GM10248 (cell line): ENCODE data around the gene ADGRG3.

Experiments
- CTCF ChIA-PET: fragments of 300-600 bp; sonication (Branson Sonifier 250); formaldehyde crosslinking; extraction: SDS; loops from one replicate; lab custom pipeline; 2021; ENCODE audit warnings: antibody characterized with exemption; lab: Yijun Ruan, JAX
- POLR2A ChIA-PET: fragments of 350-650 bp; sonication (Branson Sonifier 250); formaldehyde crosslinking; extraction: SDS; loops from one replicate; lab custom pipeline; 2020; ENCODE audit warnings: antibody characterized with exemption; lab: Yijun Ruan, JAX
- DNase-seq: peaks from one replicate; pipeline ENCODE4 v3.0.0; 2012; ENCODE audit errors: extremely low spot score
- TF ChIP-seq, protein P1 (sequence below): IDR thresholded peaks from 2 replicates; pipeline ENCODE4 v1.5.1; 2012; ENCODE audit warnings: mild to moderate bottlenecking, low read depth; ENCODE audit errors: extremely low read depth, missing control alignments, control extremely low read depth

ADGRG3 gene

DNA sequence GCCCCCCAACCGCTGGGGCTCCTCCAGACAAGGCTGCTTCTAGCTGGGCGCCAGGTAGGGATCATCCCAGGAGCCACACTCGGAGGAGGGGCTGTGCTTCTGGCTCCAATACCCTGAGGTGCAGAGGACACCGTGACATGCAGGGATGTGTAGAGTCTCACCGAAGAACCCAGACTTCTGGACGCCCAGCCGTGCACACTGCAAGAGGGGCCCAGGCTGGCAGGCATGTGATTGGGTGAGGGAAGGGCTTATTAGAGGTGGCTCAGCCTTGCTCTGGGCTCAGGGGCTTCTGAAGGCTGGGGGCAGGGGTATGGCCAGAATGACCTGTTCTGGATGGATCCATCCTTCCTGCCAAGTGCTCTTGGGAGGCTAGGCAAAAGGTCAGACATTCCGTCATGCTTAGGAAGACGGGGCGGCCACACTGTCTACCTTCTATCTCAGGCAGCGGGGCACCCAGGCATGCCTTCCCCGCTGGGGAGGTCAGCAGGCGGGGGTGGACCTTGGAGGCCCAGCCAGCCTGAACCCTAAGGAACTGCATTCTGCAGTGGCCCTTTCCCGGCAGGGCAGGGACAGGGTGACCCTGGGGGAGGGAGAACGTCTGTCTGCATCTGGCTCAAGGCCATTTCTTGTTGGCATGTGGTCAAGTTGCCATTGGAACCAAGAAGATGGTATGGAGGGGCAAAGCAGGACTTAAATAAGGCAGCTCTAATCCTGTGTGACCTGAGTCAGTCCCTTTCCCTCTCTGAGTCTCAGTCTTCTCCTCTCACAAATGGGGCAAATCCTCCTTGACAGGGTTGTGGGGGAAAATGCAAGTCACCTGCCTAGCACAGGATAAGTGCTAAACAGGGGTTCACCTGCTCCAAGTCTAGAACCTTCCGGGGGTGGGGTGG is 45.5 kb upstream of the ADGRG3 start:
- POLR2A ChIA-PET, result no interaction called here
- DNase-seq, result no peak
- TF ChIP-seq, protein P1, sequence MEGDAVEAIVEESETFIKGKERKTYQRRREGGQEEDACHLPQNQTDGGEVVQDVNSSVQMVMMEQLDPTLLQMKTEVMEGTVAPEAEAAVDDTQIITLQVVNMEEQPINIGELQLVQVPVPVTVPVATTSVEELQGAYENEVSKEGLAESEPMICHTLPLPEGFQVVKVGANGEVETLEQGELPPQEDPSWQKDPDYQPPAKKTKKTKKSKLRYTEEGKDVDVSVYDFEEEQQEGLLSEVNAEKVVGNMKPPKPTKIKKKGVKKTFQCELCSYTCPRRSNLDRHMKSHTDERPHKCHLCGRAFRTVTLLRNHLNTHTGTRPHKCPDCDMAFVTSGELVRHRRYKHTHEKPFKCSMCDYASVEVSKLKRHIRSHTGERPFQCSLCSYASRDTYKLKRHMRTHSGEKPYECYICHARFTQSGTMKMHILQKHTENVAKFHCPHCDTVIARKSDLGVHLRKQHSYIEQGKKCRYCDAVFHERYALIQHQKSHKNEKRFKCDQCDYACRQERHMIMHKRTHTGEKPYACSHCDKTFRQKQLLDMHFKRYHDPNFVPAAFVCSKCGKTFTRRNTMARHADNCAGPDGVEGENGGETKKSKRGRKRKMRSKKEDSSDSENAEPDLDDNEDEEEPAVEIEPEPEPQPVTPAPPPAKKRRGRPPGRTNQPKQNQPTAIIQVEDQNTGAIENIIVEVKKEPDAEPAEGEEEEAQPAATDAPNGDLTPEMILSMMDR, result no peak
- CTCF ChIA-PET, result interaction anchor here (0.7 to 6.2 kb wide), 6 partner anchors 9 to 47 kb away, joined by 3 to 32 read pairs (median 4); no protein-coding TSS in a partner anchor

- no peak for DNase-seq
- POLR2A ChIA-PET, result no interaction called here
- TF ChIP-seq, protein P1, result no peak
- CTCF ChIA-PET, result interaction anchor here (0.7 to 6.2 kb wide), 10 partner anchors 8 to 32 kb away, joined by 3 to 32 read pairs (median 4); no protein-coding TSS in a partner anchor
Observed at GRCh38 chr16:57623251-57624043, 44.7 kb upstream of the ADGRG3 start.

DNA sequence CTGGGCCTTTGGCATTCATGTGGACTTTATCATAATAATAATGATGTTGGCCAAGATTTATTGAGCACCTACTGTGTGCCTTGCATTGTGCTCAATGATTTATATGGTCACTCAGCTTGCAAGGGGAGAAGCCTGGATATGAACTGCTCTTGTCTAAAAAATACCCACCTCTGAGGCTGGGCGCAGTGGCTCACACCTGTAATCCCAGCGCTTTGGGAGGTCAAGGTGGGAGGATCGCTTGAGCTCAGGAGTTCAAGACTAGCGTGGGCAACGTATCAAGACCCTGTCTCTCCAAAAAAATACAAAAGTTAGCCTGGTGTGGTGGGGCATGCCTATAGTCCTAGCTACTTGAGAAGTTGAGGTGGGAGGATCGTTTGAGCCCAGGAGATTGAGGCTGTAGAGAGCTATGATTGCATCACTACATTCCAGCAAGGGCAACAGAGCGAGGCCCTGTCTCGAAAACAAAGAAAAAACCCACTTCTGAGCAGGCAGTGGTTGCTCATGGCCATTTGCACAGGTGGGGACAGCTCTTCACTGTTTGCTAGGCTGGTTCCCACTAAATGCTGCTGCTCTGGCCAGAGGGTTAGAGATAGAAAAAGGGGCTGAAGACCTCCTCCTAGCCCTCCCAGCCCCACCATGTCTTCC is 43.9 kb upstream of the ADGRG3 start:
- ChIA-PET POLR2A (no interaction called here), CTCF (interaction anchor here (0.8 to 6.2 kb wide), 8 partner anchors 9 to 33 kb away, joined by 3 to 32 read pairs (median 4); no protein-coding TSS in a partner anchor)
- DNase-seq, result no peak
- TF ChIP-seq, protein P1, result no peak

- DNase-seq, result no peak
- TF ChIP-seq, protein P1, result no peak
- ChIA-PET CTCF (interaction anchor here (0.9 to 6.2 kb wide), 6 partner anchors 8 to 34 kb away, joined by 3 to 32 read pairs (median 5); no protein-coding TSS in a partner anchor), POLR2A (no interaction called here)
Observed at GRCh38 chr16:57624806-57625500, 43.2 kb upstream of the ADGRG3 start.

DNA sequence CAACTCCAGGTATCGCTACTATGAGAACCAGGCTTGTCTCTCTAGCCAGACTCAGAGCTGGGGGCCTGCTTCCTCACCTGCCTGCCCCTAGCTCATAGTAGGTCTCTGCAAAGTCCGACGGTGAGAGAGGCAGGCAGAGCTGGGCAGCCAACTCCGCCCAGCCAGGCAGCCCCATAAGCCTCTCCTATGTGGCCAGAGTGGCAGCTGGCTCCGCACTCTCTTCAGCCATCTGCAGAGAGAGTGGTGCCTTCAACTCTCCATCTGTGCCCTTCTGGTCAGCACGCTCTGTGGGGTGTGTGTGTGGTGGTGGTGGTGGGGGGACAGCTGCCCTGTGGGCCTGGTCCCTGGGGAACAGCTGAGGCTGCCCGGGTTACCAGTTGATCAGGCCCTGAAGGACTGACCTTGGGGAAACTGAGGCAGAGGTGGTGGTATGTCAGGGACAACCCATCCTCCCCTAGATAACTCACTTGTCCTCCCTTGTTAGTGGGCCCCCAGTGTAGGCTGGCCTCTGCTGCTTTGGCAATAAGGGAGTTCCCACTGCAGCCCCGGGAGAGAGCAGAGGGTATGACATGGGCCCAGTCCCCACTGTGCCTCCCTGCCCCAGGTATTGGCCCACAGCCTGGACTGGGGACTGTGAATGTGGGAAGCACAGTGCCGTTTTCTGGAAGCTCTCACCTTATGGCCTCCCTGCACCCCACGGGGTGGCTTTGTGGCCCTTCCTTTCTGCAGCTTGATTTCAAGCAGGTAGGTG is 41.5 kb upstream of the ADGRG3 start:
- POLR2A ChIA-PET, result interaction anchor here (0.5 kb wide), 1 partner anchor 519 kb away, joined by 4 read pairs; no protein-coding TSS in a partner anchor
- CTCF ChIA-PET, result interaction anchor here (1.0 to 6.2 kb wide), 5 partner anchors 11 to 36 kb away, joined by 4 to 32 read pairs (median 7); no protein-coding TSS in a partner anchor
- DNase-seq, result no peak
- TF ChIP-seq, protein P1, result no peak
